Measurements from ENCODE around the gene PPP2R5C.

GRCh38 chr14:101723061-101723595 lies 38.4 kb upstream of the PPP2R5C start:
- TF ChIP-seq CTCF (IDR thresholded peaks at IDR 0.05): no peak
- TF ChIP-seq POLR2A (IDR thresholded peaks at IDR 0.05): no peak

Data from uterus (tissue), 2 donors.